LNCAP (cell line): ENCODE measurements around the gene PCCA.

ENCODE experiments used
- CTCF ChIP-seq: fragments of 450-650 bp; IDR thresholded peaks from 2 replicates; pipeline ENCODE4 v1.5.1; 2017; ENCODE audit warnings: mild to moderate bottlenecking

Gene PCCA

GRCh38 chr13:100138859-100139491 is 50.1 kb downstream of the PCCA start:
- TF ChIP-seq CTCF = no peak

- TF ChIP-seq CTCF = no peak
Observed at GRCh38 chr13:100139817-100140216, 50.9 kb downstream of the PCCA start.

- no peak for TF ChIP-seq CTCF
Observed at GRCh38 chr13:100140441-100140840, 51.5 kb downstream of the PCCA start.

GRCh38 chr13:100146534-100146933 is 57.6 kb downstream of the PCCA start:
- TF ChIP-seq CTCF = no peak

GRCh38 chr13:100147825-100148224 is 58.9 kb downstream of the PCCA start:
- TF ChIP-seq CTCF = no peak

GRCh38 chr13:100148422-100148821 is 59.5 kb downstream of the PCCA start:
- no peak for TF ChIP-seq CTCF

GRCh38 chr13:100149389-100149788 is 60.5 kb downstream of the PCCA start:
- no peak for TF ChIP-seq CTCF
